GM12878 (cell line): Measurements from ENCODE around the gene SWT1.

Experiments used
- EZH2 ChIP-seq: IDR thresholded peaks from 2 replicates; pipeline ENCODE4 v1.6.1; 2012; ENCODE audit warnings: low read depth, mild to moderate bottlenecking, control low read depth, inconsistent platforms, low read length, borderline replicate concordance; ENCODE audit not compliant: control insufficient read depth
- MTA3 ChIP-seq: IDR thresholded peaks from 2 replicates; pipeline ENCODE4 v1.6.1; 2012; ENCODE audit warnings: low read length, inconsistent platforms, borderline replicate concordance
- POLR2AphosphoS5 ChIP-seq: IDR thresholded peaks from 2 replicates; pipeline ENCODE4 v1.6.1; 2011; ENCODE audit warnings: mild to moderate bottlenecking, low read length, inconsistent platforms
- RFX5 ChIP-seq: IDR thresholded peaks from 2 replicates; pipeline ENCODE4 v1.6.1; 2011; ENCODE audit warnings: low read depth, low read length, improper control_type of control experiment
- SIN3A ChIP-seq: IDR thresholded peaks from 2 replicates; pipeline ENCODE4 v1.6.1; 2012; ENCODE audit warnings: low read depth, low read length, improper control_type of control experiment
- SUZ12 ChIP-seq: fragments of 200-600 bp; sonication (generic); IDR thresholded peaks from one replicate; pipeline ENCODE4 v1.6.1; 2018; ENCODE audit warnings: antibody characterized with exemption, mild to moderate bottlenecking; ENCODE audit not compliant: unreplicated experiment
- YY1 ChIP-seq: IDR thresholded peaks from 2 replicates; pipeline ENCODE4 v1.6.1; 2011; ENCODE audit warnings: low read depth, mild to moderate bottlenecking, low read length
- TF ChIP-seq, protein P1 (sequence below), 3 experiments: IDR thresholded peaks in 2 of 3; conservative IDR thresholded peaks in 1 of 3; 2 replicates each; pipeline ENCODE4 v1.5.1; 2011; ENCODE audit warnings: low read depth in 3 of 3, low read length in 3 of 3, mild to moderate bottlenecking in 3 of 3, control low read depth in 2 of 3, moderate library complexity in 2 of 3, inconsistent platforms in 1 of 3, mixed read lengths in 1 of 3; ENCODE audit not compliant: control insufficient read depth in 2 of 3, insufficient read depth in 1 of 3; ENCODE audit errors: extremely low read depth in 1 of 3

GRCh38 chr1:185297982-185298381, 141.0 kb downstream of the SWT1 start:
- no peak for TF ChIP-seq EZH2
- TF ChIP-seq RFX5, result no peak
- no peak for TF ChIP-seq SUZ12
- no peak for TF ChIP-seq SIN3A
- TF ChIP-seq, protein P1, sequence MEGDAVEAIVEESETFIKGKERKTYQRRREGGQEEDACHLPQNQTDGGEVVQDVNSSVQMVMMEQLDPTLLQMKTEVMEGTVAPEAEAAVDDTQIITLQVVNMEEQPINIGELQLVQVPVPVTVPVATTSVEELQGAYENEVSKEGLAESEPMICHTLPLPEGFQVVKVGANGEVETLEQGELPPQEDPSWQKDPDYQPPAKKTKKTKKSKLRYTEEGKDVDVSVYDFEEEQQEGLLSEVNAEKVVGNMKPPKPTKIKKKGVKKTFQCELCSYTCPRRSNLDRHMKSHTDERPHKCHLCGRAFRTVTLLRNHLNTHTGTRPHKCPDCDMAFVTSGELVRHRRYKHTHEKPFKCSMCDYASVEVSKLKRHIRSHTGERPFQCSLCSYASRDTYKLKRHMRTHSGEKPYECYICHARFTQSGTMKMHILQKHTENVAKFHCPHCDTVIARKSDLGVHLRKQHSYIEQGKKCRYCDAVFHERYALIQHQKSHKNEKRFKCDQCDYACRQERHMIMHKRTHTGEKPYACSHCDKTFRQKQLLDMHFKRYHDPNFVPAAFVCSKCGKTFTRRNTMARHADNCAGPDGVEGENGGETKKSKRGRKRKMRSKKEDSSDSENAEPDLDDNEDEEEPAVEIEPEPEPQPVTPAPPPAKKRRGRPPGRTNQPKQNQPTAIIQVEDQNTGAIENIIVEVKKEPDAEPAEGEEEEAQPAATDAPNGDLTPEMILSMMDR (IDR thresholded peaks at IDR 0.05 in 2 of 3, conservative IDR thresholded peaks at IDR 0.05 in 1 of 3; ENCODE audit: control insufficient read depth in 2 of 3, extremely low read depth in 1 of 3, insufficient read depth in 1 of 3, low read depth in 3 of 3, low read length in 3 of 3), result no peak
- TF ChIP-seq MTA3, result no peak
- TF ChIP-seq POLR2AphosphoS5, result no peak
- TF ChIP-seq YY1, result no peak
